ENCODE data around the gene CPZ. TPM values are rescaled to one million over a fixed set of nuclear protein-coding genes. Genes with fewer than 3 reads are reported as not detected.
A peak's percentile ranks its signal among the peaks of the same experiment; 100 is the strongest.

CPZ gene
- total RNA-seq, 1 experiment from 2014 or later = 26.9 TPM

- Mint-ChIP-seq H3K4me3 (no peak overlapping the region), H3K27me3 (ENCODE audit: low read depth) (no peaks in the 10 kb centered on the region)
- CTCF ChIA-PET = interaction anchor here (1.2 to 2.5 kb wide), 2 partner anchors 10 to 37 kb away, joined by 6 to 8 read pairs; no protein-coding TSS in a partner anchor
Measured at GRCh38 chr4:8570201-8570600, 22.4 kb upstream of the CPZ start.

GRCh38 chr4:8571702-8572685 is 20.6 kb upstream of the CPZ start:
- Mint-ChIP-seq H3K4me1 (peaks cover 39% of the 10 kb centered on the region), H3K27me3 (ENCODE audit: low read depth) (peaks cover 2% of the 10 kb centered on the region), H3K4me3 (no peak overlapping the region), H3K27ac (no peak overlapping the region), H3K36me3 (no peaks in the 10 kb centered on the region), H3K9me3 (no peaks in the 10 kb centered on the region)
- ChIA-PET POLR2A (no interaction called here), CTCF (interaction anchor here (0.6 to 2.5 kb wide), 5 partner anchors 12 to 35 kb away, joined by 3 to 8 read pairs (median 3); partner anchors contain the start of gene CPZ)
- ATAC-seq (no peak), DNase-seq (ENCODE audit: low spot score) (peak; percentile 8)
- TF ChIP-seq PREB (CRISPR knock-in tag; IDR thresholded peaks at IDR 0.05; ENCODE audit: borderline replicate concordance) = no peak
- no peak for TF ChIP-seq ARID4B (CRISPR knock-in tag; IDR thresholded peaks at IDR 0.05; ENCODE audit: borderline replicate concordance)
- TF ChIP-seq OVOL2 (CRISPR knock-in tag; IDR thresholded peaks at IDR 0.05; ENCODE audit: borderline replicate concordance) = no peak
- no peak for TF ChIP-seq SMAD3 (CRISPR knock-in tag; IDR thresholded peaks at IDR 0.05; ENCODE audit: borderline replicate concordance)
- TF ChIP-seq STAT6 (CRISPR knock-in tag; conservative IDR thresholded peaks at IDR 0.05; ENCODE audit: low read depth) = no peak
- no peak for TF ChIP-seq ZSCAN18 (CRISPR knock-in tag; IDR thresholded peaks at IDR 0.05)
- TF ChIP-seq E2F4 (CRISPR knock-in tag; IDR thresholded peaks at IDR 0.05; ENCODE audit: borderline replicate concordance, low read depth) = no peak
- TF ChIP-seq CREM (CRISPR knock-in tag; IDR thresholded peaks at IDR 0.05) = no peak

More at GRCh38 chr4:8570201-8570600, 22.4 kb upstream of the CPZ start:
- DNase-seq (ENCODE audit: low spot score) = no peak
- no peak overlapping the region for H3K27ac Mint-ChIP-seq
- H3K36me3 Mint-ChIP-seq = no peaks in the 10 kb centered on the region
- H3K4me1 Mint-ChIP-seq = peaks cover 36% of the 10 kb centered on the region
- no peak for ATAC-seq
- no peaks in the 10 kb centered on the region for H3K9me3 Mint-ChIP-seq
- no peak for TF ChIP-seq IRF1 (CRISPR knock-in tag; IDR thresholded peaks at IDR 0.05)
- no peak for TF ChIP-seq ATF6 (CRISPR knock-in tag; IDR thresholded peaks at IDR 0.05)
- POLR2A ChIA-PET = no interaction called here
